KMS-11 (cell line): Measurements from ENCODE around the gene LFNG.

Experiments
- H2AFZ ChIP-seq: fragments of 200-600 bp; sonication (generic); 2 replicates; pipeline ENCODE4 v1.6.1; 2016; ENCODE audit warnings: antibody characterized with exemption, mixed run types, low read depth
- H3K27ac ChIP-seq: fragments of 200-600 bp; sonication (generic); 2 replicates; pipeline ENCODE4 v1.6.1; 2016; ENCODE audit warnings: mild to moderate bottlenecking, mixed run types
- H3K27me3 ChIP-seq: fragments of 200-600 bp; sonication (generic); 2 replicates; pipeline ENCODE4 v1.6.1; 2017; ENCODE audit warnings: mild to moderate bottlenecking, low read depth, mixed run types, moderate library complexity; ENCODE audit not compliant: insufficient read depth
- H3K36me3 ChIP-seq: fragments of 200-600 bp; sonication (generic); 2 replicates; pipeline ENCODE4 v1.6.1; 2017; ENCODE audit warnings: mild to moderate bottlenecking, mixed run types; ENCODE audit not compliant: insufficient read depth
- H3K4me1 ChIP-seq: fragments of 200-600 bp; sonication (generic); 2 replicates; pipeline ENCODE4 v1.6.1; 2016; ENCODE audit warnings: mild to moderate bottlenecking, low read depth, mixed run types; ENCODE audit not compliant: poor library complexity, severe bottlenecking
- H3K4me2 ChIP-seq: fragments of 200-600 bp; sonication (generic); 2 replicates; pipeline ENCODE4 v1.7.0; 2016; ENCODE audit warnings: mild to moderate bottlenecking, mixed run types
- H3K4me3 ChIP-seq: fragments of 200-600 bp; sonication (generic); IDR thresholded peaks from 2 replicates; pipeline ENCODE4 v1.6.1; 2017; ENCODE audit warnings: low read depth, low read length, mixed read lengths; ENCODE audit not compliant: insufficient read depth
- H3K79me2 ChIP-seq: fragments of 200-600 bp; sonication (generic); 2 replicates; pipeline ENCODE4 v1.6.1; 2016; ENCODE audit warnings: low read depth, mixed run types; ENCODE audit not compliant: insufficient read depth
- H3K9ac ChIP-seq: fragments of 200-600 bp; sonication (generic); 2 replicates; pipeline ENCODE4 v1.6.1; 2016; ENCODE audit warnings: mild to moderate bottlenecking, mixed run types
- H4K20me1 ChIP-seq: fragments of 200-600 bp; sonication (generic); 2 replicates; pipeline ENCODE4 v1.6.1; 2016; ENCODE audit warnings: mild to moderate bottlenecking, mixed run types; ENCODE audit not compliant: insufficient read depth
- CTCF ChIP-seq: fragments of 200-600 bp; sonication (generic); conservative IDR thresholded peaks from 2 replicates; pipeline ENCODE4 v1.6.1; 2017; ENCODE audit warnings: low read depth, mild to moderate bottlenecking, antibody characterized with exemption, low read length, moderate library complexity, mixed read lengths

LFNG gene

GRCh38 chr7:2514473-2515423 is 4.8 kb upstream of the LFNG start:
- Histone ChIP-seq H3K79me2 (no peaks in the 10 kb centered on the region), H3K4me3 (no peak overlapping the region), H3K4me1 (peaks cover 16% of the 10 kb centered on the region), H4K20me1 (no peaks in the 10 kb centered on the region), H3K4me2 (no peak overlapping the region), H3K27me3 (peaks cover 66% of the 10 kb centered on the region; the same call in 1 of the 2 replicates), H3K9ac (no peak overlapping the region), H3K27ac (no peak overlapping the region), H3K36me3 (no peaks in the 10 kb centered on the region), H2AFZ (no peak overlapping the region)
- no peak for TF ChIP-seq CTCF

GRCh38 chr7:2515424-2516193 is 4.0 kb upstream of the LFNG start:
- Histone ChIP-seq H3K4me2 (no peak overlapping the region), H3K36me3 (no peaks in the 10 kb centered on the region), H3K9ac (no peak overlapping the region), H2AFZ (no peak overlapping the region), H4K20me1 (no peaks in the 10 kb centered on the region), H3K27ac (no peak overlapping the region), H3K4me3 (no peak overlapping the region), H3K27me3 (peaks cover 73% of the 10 kb centered on the region), H3K4me1 (peaks cover 15% of the 10 kb centered on the region), H3K79me2 (no peaks in the 10 kb centered on the region)
- TF ChIP-seq CTCF = no peak

- Histone ChIP-seq H3K9ac (no peak overlapping the region), H3K4me2 (no peak overlapping the region), H3K27me3 (peaks cover 76% of the 10 kb centered on the region), H3K27ac (no peak overlapping the region), H3K79me2 (no peaks in the 10 kb centered on the region), H3K36me3 (no peaks in the 10 kb centered on the region), H4K20me1 (no peaks in the 10 kb centered on the region), H3K4me1 (peaks cover 16% of the 10 kb centered on the region), H2AFZ (no peak overlapping the region), H3K4me3 (no peak overlapping the region)
- TF ChIP-seq CTCF = no peak
These were observed 3.4 kb upstream of the LFNG start for GRCh38 chr7:2516194-2516555.

- Histone ChIP-seq H3K4me2 (no peak overlapping the region), H3K79me2 (no peaks in the 10 kb centered on the region), H2AFZ (no peak overlapping the region), H3K27ac (no peak overlapping the region), H4K20me1 (no peaks in the 10 kb centered on the region), H3K4me3 (no peak overlapping the region), H3K9ac (no peak overlapping the region), H3K27me3 (peaks cover 77% of the 10 kb centered on the region), H3K4me1 (peaks cover 21% of the 10 kb centered on the region), H3K36me3 (no peaks in the 10 kb centered on the region)
- TF ChIP-seq CTCF = no peak
These were observed 2.5 kb upstream of the LFNG start for GRCh38 chr7:2517026-2517425.
